ENCODE data around the gene PISD.

- TF ChIP-seq POLR2A (IDR thresholded peaks at IDR 0.05) (no peak), CTCF (IDR thresholded peaks at IDR 0.05) (no peak)
Observed at GRCh38 chr22:31569126-31569525, 92.9 kb downstream of the PISD start.

Data from adrenal gland (tissue), 5 donors.